Chondrocyte (in vitro differentiated cells): ENCODE results near the gene MAP3K8. TPM values are rescaled to one million over a fixed set of nuclear protein-coding genes. Genes with fewer than 3 reads are reported as not detected.
"Not testable (repeated sequence)": the region's sequence is repeated elsewhere in the genome, so short reads cannot be mapped to it uniquely, and the experiment has no call there.

Source experiments
- DNase-seq: peaks from one replicate; pipeline ENCODE4 v3.0.0; 2021; ENCODE audit warnings: mixed read lengths, low spot score
- H3K27ac Mint-ChIP-seq: one replicate; pipeline ENCODE4 v1.8.0; 2021; ENCODE audit warnings: mild to moderate bottlenecking, moderate library complexity, mixed read lengths; ENCODE audit not compliant: unreplicated experiment
- H3K27me3 Mint-ChIP-seq: 2 replicates; pipeline ENCODE4 v1.8.0; 2021; ENCODE audit warnings: low read depth, mixed read lengths
- H3K36me3 Mint-ChIP-seq: 2 replicates; pipeline ENCODE4 v1.8.0; 2021; ENCODE audit warnings: low read depth, mixed read lengths
- H3K4me1 Mint-ChIP-seq: 2 replicates; pipeline ENCODE4 v1.8.0; 2021; ENCODE audit warnings: low read depth, mild to moderate bottlenecking, mixed read lengths
- H3K4me3 Mint-ChIP-seq: one replicate; pipeline ENCODE4 v1.8.0; 2021; ENCODE audit warnings: mild to moderate bottlenecking, moderate library complexity, mixed read lengths; ENCODE audit not compliant: unreplicated experiment
- H3K9me3 Mint-ChIP-seq: 2 replicates; pipeline ENCODE4 v1.8.0; 2021; ENCODE audit warnings: low read depth, mixed read lengths
- CTCF ChIP-seq: fragments of 200-600 bp; sonication (generic); IDR thresholded peaks from 2 replicates; pipeline ENCODE4 v1.5.0; 2021; ENCODE audit warnings: antibody characterized with exemption, mild to moderate bottlenecking, moderate library complexity
- total RNA-seq: library from RNA; stranded (reverse); gene quantifications from 3 replicates; pipeline ENCODE4 v1.2.1, GENCODE V29; 2021

The MAP3K8 gene
- total RNA-seq, 1 donor from 2014 or later = 9.4 TPM

- H3K36me3 Mint-ChIP-seq = peaks cover 2% of the 10 kb centered on the region
- H3K27me3 Mint-ChIP-seq = no peaks in the 10 kb centered on the region
These were observed 42.6 kb downstream of the MAP3K8 start for GRCh38 chr10:30476511-30477155.

GRCh38 chr10:30479513-30479912, 45.5 kb downstream of the MAP3K8 start:
- H3K4me1 Mint-ChIP-seq, H3K27ac Mint-ChIP-seq, H3K27me3 Mint-ChIP-seq, H3K36me3 Mint-ChIP-seq, DNase-seq, H3K4me3 Mint-ChIP-seq: not testable (repeated sequence)
- peaks cover 14% of the 10 kb centered on the region for H3K9me3 Mint-ChIP-seq

More at GRCh38 chr10:30476511-30477155, 42.6 kb downstream of the MAP3K8 start:
- Mint-ChIP-seq H3K27ac (no peak overlapping the region), H3K4me3 (no peak overlapping the region), H3K4me1 (no peaks in the 10 kb centered on the region), H3K9me3 (peaks cover 3% of the 10 kb centered on the region)
- no peak for TF ChIP-seq CTCF
- no peak for DNase-seq

GRCh38 chr10:30481603-30482002, 47.6 kb downstream of the MAP3K8 start:
- no peak for TF ChIP-seq CTCF
- DNase-seq = no peak
- Mint-ChIP-seq H3K4me1 (no peaks in the 10 kb centered on the region), H3K36me3 (peaks cover 3% of the 10 kb centered on the region), H3K9me3 (peaks cover 14% of the 10 kb centered on the region), H3K27me3 (no peaks in the 10 kb centered on the region), H3K27ac (no peak overlapping the region), H3K4me3 (no peak overlapping the region)

GRCh38 chr10:30488316-30488715, 54.3 kb downstream of the MAP3K8 start:
- Mint-ChIP-seq H3K4me1 (peaks cover 5% of the 10 kb centered on the region), H3K36me3 (no peaks in the 10 kb centered on the region), H3K4me3 (no peak overlapping the region), H3K27ac (no peak overlapping the region), H3K9me3 (peaks cover 2% of the 10 kb centered on the region), H3K27me3 (peaks cover 18% of the 10 kb centered on the region)
- no peak for TF ChIP-seq CTCF
- DNase-seq = no peak

GRCh38 chr10:30489346-30489745, 55.4 kb downstream of the MAP3K8 start:
- H3K27me3 Mint-ChIP-seq = peaks cover 18% of the 10 kb centered on the region
- peaks cover 3% of the 10 kb centered on the region for H3K9me3 Mint-ChIP-seq
- no peak for TF ChIP-seq CTCF
- no peak overlapping the region for H3K4me3 Mint-ChIP-seq
- no peaks in the 10 kb centered on the region for H3K36me3 Mint-ChIP-seq
- no peak overlapping the region for H3K27ac Mint-ChIP-seq
- DNase-seq = no peak
- H3K4me1 Mint-ChIP-seq = peaks cover 13% of the 10 kb centered on the region
